ENCODE data around the gene SERINC5. TPM values are rescaled to one million over a fixed set of nuclear protein-coding genes. Genes with fewer than 3 reads are reported as not detected.
"Not testable (repeated sequence)": the region's sequence is repeated elsewhere in the genome, so short reads cannot be mapped to it uniquely, and the experiment has no call there.

SERINC5 gene
- polyA plus RNA-seq, 3 donors = 5.0 to 35.9 (median 7.3) TPM

- H3K36me3 Mint-ChIP-seq = peaks cover 28 to 33% of the 10 kb centered on the region in 2 donors
- H3K4me3 ChIP-seq (replicated peaks in 1 of 3; ENCODE audit: low read depth in 2 of 3, low read length in 3 of 3) = no peak overlapping the region
- no peaks in the 10 kb centered on the region for H3K4me1 ChIP-seq (ENCODE audit: control insufficient read depth in 1 of 2, insufficient read depth in 2 of 2, low read length in 2 of 2)
- H3K4me1 Mint-ChIP-seq = peaks cover 17% of the 10 kb centered on the region
- no peak overlapping the region for H3K9ac ChIP-seq (ENCODE audit: insufficient read depth, low read length, poor library complexity, severe bottlenecking)
- no peak overlapping the region for H2AFZ ChIP-seq (ENCODE audit: insufficient read depth, low read depth, low read length, poor library complexity, severe bottlenecking)
- 100% methylated on average over 1 of the region's 4 CpGs for WGBS (ENCODE audit: insufficient coverage)
- no peak for DNase-seq
- H3K27me3 ChIP-seq (ENCODE audit: control insufficient read depth in 2 of 2, insufficient read depth in 2 of 2, low read length in 2 of 2) = no peaks in the 10 kb centered on the region
- peaks cover 11 to 41% of the 10 kb centered on the region in 2 donors for H3K36me3 ChIP-seq (replicated peaks in 1 of 2; ENCODE audit: control insufficient read depth in 1 of 2, insufficient read depth in 2 of 2, low read length in 2 of 2)
- no peak overlapping the region for H3K4me2 ChIP-seq (replicated peaks; ENCODE audit: extremely low read depth, low read length, poor library complexity, severe bottlenecking)
- no peak overlapping the region for H3K27ac ChIP-seq (ENCODE audit: low read depth in 1 of 2, low read length in 2 of 2)
- H3K9me3 Mint-ChIP-seq = no peaks in the 10 kb centered on the region
- H3K9me3 ChIP-seq (replicated peaks in 1 of 2; ENCODE audit: control insufficient read depth in 1 of 2, insufficient read depth in 1 of 2, low read length in 2 of 2) = no peaks in the 10 kb centered on the region
- H3K27me3 Mint-ChIP-seq (ENCODE audit: low read depth in 3 of 3) = peaks cover 0 to 5% (median 1%) of the 10 kb centered on the region in 3 donors
- H3K4me3 Mint-ChIP-seq = no peak overlapping the region
- no peak for TF ChIP-seq CTCF (IDR thresholded peaks at IDR 0.05)
- H3K79me2 ChIP-seq (ENCODE audit: insufficient read depth, low read length) = peaks cover 31% of the 10 kb centered on the region
- H3K27ac Mint-ChIP-seq = no peak overlapping the region
- H4K20me1 ChIP-seq (ENCODE audit: insufficient read depth, low read length) = peaks cover 74% of the 10 kb centered on the region
- intact Hi-C loops (cut with micrococcal nuclease) = no loop called here
These were observed 50.0 kb downstream of the SERINC5 start for GRCh38 chr5:80205846-80206245.

GRCh38 chr5:80204808-80205614 is 50.8 kb downstream of the SERINC5 start:
- Mint-ChIP-seq H3K4me3 (no peak overlapping the region), H3K9me3 (no peaks in the 10 kb centered on the region), H3K27ac (peak overlapping the region in 1 of 7 donors; percentile 61), H3K4me1 (peaks cover 17% of the 10 kb centered on the region), H3K36me3 (peaks cover 28 to 29% of the 10 kb centered on the region in 2 donors), H3K27me3 (ENCODE audit: low read depth in 3 of 3) (peaks cover 0 to 5% (median 0%) of the 10 kb centered on the region in 3 donors)
- Histone ChIP-seq H3K27me3 (ENCODE audit: control insufficient read depth in 2 of 2, insufficient read depth in 2 of 2, low read length in 2 of 2) (no peaks in the 10 kb centered on the region), H3K4me1 (ENCODE audit: control insufficient read depth in 1 of 2, insufficient read depth in 2 of 2, low read length in 2 of 2) (no peaks in the 10 kb centered on the region), H3K79me2 (ENCODE audit: insufficient read depth, low read length) (peaks cover 23% of the 10 kb centered on the region), H3K4me2 (replicated peaks; ENCODE audit: extremely low read depth, low read length, poor library complexity, severe bottlenecking) (no peak overlapping the region), H3K4me3 (replicated peaks in 1 of 3; ENCODE audit: low read depth in 2 of 3, low read length in 3 of 3) (no peak overlapping the region), H3K27ac (ENCODE audit: low read depth in 1 of 2, low read length in 2 of 2) (peak overlapping the region in 1 of 2 donors; percentile 22), H3K9me3 (replicated peaks in 1 of 2; ENCODE audit: control insufficient read depth in 1 of 2, insufficient read depth in 1 of 2, low read length in 2 of 2) (no peaks in the 10 kb centered on the region), H3K9ac (ENCODE audit: insufficient read depth, low read length, poor library complexity, severe bottlenecking) (no peak overlapping the region), H2AFZ (ENCODE audit: insufficient read depth, low read depth, low read length, poor library complexity, severe bottlenecking) (no peak overlapping the region), H4K20me1 (ENCODE audit: insufficient read depth, low read length) (peaks cover 65% of the 10 kb centered on the region), H3K36me3 (replicated peaks in 1 of 2; ENCODE audit: control insufficient read depth in 1 of 2, insufficient read depth in 2 of 2, low read length in 2 of 2) (peaks cover 11 to 38% of the 10 kb centered on the region in 2 donors)
- WGBS (ENCODE audit: insufficient coverage) = 100% methylated on average over 5 of the region's 10 CpGs
- DNase-seq = no peak
- intact Hi-C loops (cut with micrococcal nuclease) = no loop called here
- no peak for TF ChIP-seq CTCF (IDR thresholded peaks at IDR 0.05)

- H3K4me1 ChIP-seq (ENCODE audit: control insufficient read depth in 1 of 2, insufficient read depth in 2 of 2, low read length in 2 of 2); H3K9ac ChIP-seq (ENCODE audit: insufficient read depth, low read length, poor library complexity, severe bottlenecking); H3K27me3 ChIP-seq (ENCODE audit: control insufficient read depth in 2 of 2, insufficient read depth in 2 of 2, low read length in 2 of 2); H3K9me3 ChIP-seq (replicated peaks in 1 of 2; ENCODE audit: control insufficient read depth in 1 of 2, insufficient read depth in 1 of 2, low read length in 2 of 2); H3K27me3 Mint-ChIP-seq (ENCODE audit: low read depth in 3 of 3); H3K4me3 Mint-ChIP-seq; intact Hi-C loops (cut with micrococcal nuclease); H3K79me2 ChIP-seq (ENCODE audit: insufficient read depth, low read length); H2AFZ ChIP-seq (ENCODE audit: insufficient read depth, low read depth, low read length, poor library complexity, severe bottlenecking); H3K4me2 ChIP-seq (replicated peaks; ENCODE audit: extremely low read depth, low read length, poor library complexity, severe bottlenecking); H3K4me3 ChIP-seq (replicated peaks in 1 of 3; ENCODE audit: low read depth in 2 of 3, low read length in 3 of 3); H3K9me3 Mint-ChIP-seq; DNase-seq; H3K27ac ChIP-seq (ENCODE audit: low read depth in 1 of 2, low read length in 2 of 2): not testable (repeated sequence)
- peaks cover 19% of the 10 kb centered on the region for H3K4me1 Mint-ChIP-seq
- H4K20me1 ChIP-seq (ENCODE audit: insufficient read depth, low read length) = peaks cover 66% of the 10 kb centered on the region
- 88% methylated on average over 3 of the region's 7 CpGs for WGBS (ENCODE audit: insufficient coverage)
- H3K36me3 Mint-ChIP-seq = peaks cover 41 to 51% of the 10 kb centered on the region in 2 donors
- H3K36me3 ChIP-seq (replicated peaks in 1 of 2; ENCODE audit: control insufficient read depth in 1 of 2, insufficient read depth in 2 of 2, low read length in 2 of 2) = peaks cover 11 to 56% of the 10 kb centered on the region in 2 donors
- peak overlapping the region in 1 of 7 donors; percentile 12 for H3K27ac Mint-ChIP-seq
These were observed 54.1 kb downstream of the SERINC5 start for GRCh38 chr5:80201763-80202162.
